Measurements from ENCODE around the gene POLR1A. TPM values are rescaled to one million over a fixed set of nuclear protein-coding genes. Genes with fewer than 3 reads are reported as not detected.
A peak's percentile ranks its signal among the peaks of the same experiment; 100 is the strongest.

POLR1A gene
- total RNA-seq, 1 donor from 2014 or later = 45.2 TPM

DNA sequence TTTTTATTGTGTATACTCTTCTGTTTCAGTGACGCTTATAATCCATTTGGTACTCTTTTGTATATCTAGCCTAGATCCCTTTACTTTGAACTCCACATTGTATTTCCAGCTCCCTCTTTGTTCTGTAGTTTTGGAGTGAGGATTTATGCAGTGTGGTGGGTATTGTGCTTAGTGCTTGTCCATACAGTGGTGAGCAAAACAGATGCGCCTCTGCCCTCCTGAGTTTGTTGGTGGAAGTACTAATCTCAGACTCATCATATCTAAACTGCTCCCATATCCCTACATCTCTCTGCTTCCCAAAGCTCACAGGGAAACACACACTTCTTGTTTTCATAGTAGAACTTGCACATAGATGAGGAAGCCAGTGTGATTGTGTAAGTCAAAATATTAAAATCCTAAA is 12.4 kb upstream of the POLR1A start:
- DNase-seq (ENCODE audit: low read depth) (no peak), FAIRE-seq (no peak)
- Histone ChIP-seq H2AFZ (ENCODE audit: low read depth, low read length) (no peak overlapping the region), H3K79me2 (ENCODE audit: insufficient read depth, low read length) (peaks cover 36% of the 10 kb centered on the region), H3K9ac (ENCODE audit: low read length) (no peak overlapping the region), H3K4me2 (ENCODE audit: low read length) (no peak overlapping the region), H3K36me3 (ENCODE audit: insufficient read depth, low read length) (peaks cover 70% of the 10 kb centered on the region), H3K27me3 (ENCODE audit: insufficient read depth, low read length) (no peaks in the 10 kb centered on the region), H3K4me1 (ENCODE audit: insufficient read depth, low read length) (peaks cover 15% of the 10 kb centered on the region), H4K20me1 (ENCODE audit: insufficient read depth, low read length) (peaks cover 31% of the 10 kb centered on the region), H3K4me3 (ENCODE audit: insufficient read depth, low read depth, low read length) (no peak overlapping the region), H3K9me3 (ENCODE audit: insufficient read depth, low read depth, low read length) (no peaks in the 10 kb centered on the region), H3K27ac (ENCODE audit: low read depth, low read length) (no peak overlapping the region)
- TF ChIP-seq EZH2 (IDR thresholded peaks at IDR 0.05; ENCODE audit: insufficient read depth, low read length) = no peak
- TF ChIP-seq, protein P1, sequence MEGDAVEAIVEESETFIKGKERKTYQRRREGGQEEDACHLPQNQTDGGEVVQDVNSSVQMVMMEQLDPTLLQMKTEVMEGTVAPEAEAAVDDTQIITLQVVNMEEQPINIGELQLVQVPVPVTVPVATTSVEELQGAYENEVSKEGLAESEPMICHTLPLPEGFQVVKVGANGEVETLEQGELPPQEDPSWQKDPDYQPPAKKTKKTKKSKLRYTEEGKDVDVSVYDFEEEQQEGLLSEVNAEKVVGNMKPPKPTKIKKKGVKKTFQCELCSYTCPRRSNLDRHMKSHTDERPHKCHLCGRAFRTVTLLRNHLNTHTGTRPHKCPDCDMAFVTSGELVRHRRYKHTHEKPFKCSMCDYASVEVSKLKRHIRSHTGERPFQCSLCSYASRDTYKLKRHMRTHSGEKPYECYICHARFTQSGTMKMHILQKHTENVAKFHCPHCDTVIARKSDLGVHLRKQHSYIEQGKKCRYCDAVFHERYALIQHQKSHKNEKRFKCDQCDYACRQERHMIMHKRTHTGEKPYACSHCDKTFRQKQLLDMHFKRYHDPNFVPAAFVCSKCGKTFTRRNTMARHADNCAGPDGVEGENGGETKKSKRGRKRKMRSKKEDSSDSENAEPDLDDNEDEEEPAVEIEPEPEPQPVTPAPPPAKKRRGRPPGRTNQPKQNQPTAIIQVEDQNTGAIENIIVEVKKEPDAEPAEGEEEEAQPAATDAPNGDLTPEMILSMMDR (IDR thresholded peaks at IDR 0.05; ENCODE audit: insufficient read depth, low read depth, low read length) = no peak
- no peaks in the 10 kb centered on the region for H3K27me3 Mint-ChIP-seq (ENCODE audit: low read depth, unreplicated experiment)
- H3K27ac Mint-ChIP-seq (ENCODE audit: unreplicated experiment) = no peak overlapping the region
- H3K9me3 Mint-ChIP-seq (ENCODE audit: unreplicated experiment) = no peaks in the 10 kb centered on the region
- H3K4me1 Mint-ChIP-seq (ENCODE audit: low read depth, unreplicated experiment) = peaks cover 17% of the 10 kb centered on the region
- H3K4me3 Mint-ChIP-seq (ENCODE audit: unreplicated experiment) = no peak overlapping the region
- peaks cover 15% of the 10 kb centered on the region for H3K36me3 Mint-ChIP-seq (ENCODE audit: low read depth, unreplicated experiment)

DNA sequence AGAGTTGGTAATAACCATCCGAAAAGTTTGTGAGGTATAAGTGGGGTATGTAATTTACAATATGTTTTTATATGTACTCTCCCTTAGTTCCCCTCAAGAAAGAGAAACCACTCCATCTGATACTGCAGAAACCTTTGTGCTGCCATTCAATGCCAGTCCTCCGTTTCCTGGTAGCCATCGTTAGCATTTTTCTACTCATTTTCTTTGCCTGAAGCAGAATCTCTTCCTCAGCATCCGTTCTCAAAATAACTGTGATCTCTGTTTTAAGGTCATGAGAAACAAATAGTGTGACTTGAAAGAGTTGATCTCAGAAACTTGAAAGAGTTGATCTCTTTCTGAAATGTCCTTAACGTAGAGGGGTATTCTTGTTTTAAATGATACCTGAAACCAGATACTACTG is 1.3 kb upstream of the POLR1A start:
- Histone ChIP-seq H3K4me3 (ENCODE audit: insufficient read depth, low read depth, low read length) (peak overlapping the region; percentile 99), H2AFZ (ENCODE audit: low read depth, low read length) (no peak overlapping the region), H3K79me2 (ENCODE audit: insufficient read depth, low read length) (peaks cover 83% of the 10 kb centered on the region), H3K27ac (ENCODE audit: low read depth, low read length) (peak overlapping the region; percentile 93), H3K9me3 (ENCODE audit: insufficient read depth, low read depth, low read length) (no peaks in the 10 kb centered on the region), H3K9ac (ENCODE audit: low read length) (peak overlapping the region; percentile 92), H3K4me1 (ENCODE audit: insufficient read depth, low read length) (peaks cover 19% of the 10 kb centered on the region), H3K36me3 (ENCODE audit: insufficient read depth, low read length) (peaks cover 28% of the 10 kb centered on the region), H3K4me2 (ENCODE audit: low read length) (peak overlapping the region; percentile 93), H4K20me1 (ENCODE audit: insufficient read depth, low read length) (peaks cover 36% of the 10 kb centered on the region), H3K27me3 (ENCODE audit: insufficient read depth, low read length) (no peaks in the 10 kb centered on the region)
- Mint-ChIP-seq H3K9me3 (ENCODE audit: unreplicated experiment) (no peaks in the 10 kb centered on the region), H3K4me3 (ENCODE audit: unreplicated experiment) (peak overlapping the region; percentile 94), H3K27ac (ENCODE audit: unreplicated experiment) (peak overlapping the region; percentile 100), H3K36me3 (ENCODE audit: low read depth, unreplicated experiment) (peaks cover 19% of the 10 kb centered on the region), H3K27me3 (ENCODE audit: low read depth, unreplicated experiment) (no peaks in the 10 kb centered on the region), H3K4me1 (ENCODE audit: low read depth, unreplicated experiment) (peaks cover 22% of the 10 kb centered on the region)
- FAIRE-seq (no peak), DNase-seq (ENCODE audit: low read depth) (no peak)
- TF ChIP-seq EZH2 (IDR thresholded peaks at IDR 0.05; ENCODE audit: insufficient read depth, low read length) = no peak
- TF ChIP-seq, protein P1 (IDR thresholded peaks at IDR 0.05; ENCODE audit: insufficient read depth, low read depth, low read length) = no peak
